Naive B cell (primary cell): ENCODE results near the gene ARHGAP25. TPM values are rescaled to one million over a fixed set of nuclear protein-coding genes. Genes with fewer than 3 reads are reported as not detected.

Source experiments
- ATAC-seq, 2 donors: fragments of 150-1000 bp; cut with Tn5 transposase; 2 replicates each; pipeline ENCODE4 v1.10.0; 2021; ENCODE audit warnings: low read depth in 2 of 2, mild to moderate bottlenecking in 2 of 2, moderate library complexity in 2 of 2
- DNase-seq: peaks from one replicate; pipeline ENCODE4 v3.0.0; 2022
- H3K27ac Mint-ChIP-seq, 6 donors: one replicate each; pipeline ENCODE4 v1.8.0; 2020 to 2022; ENCODE audit warnings: mild to moderate bottlenecking in 6 of 6, mixed read lengths in 6 of 6, moderate library complexity in 5 of 6, inconsistent platforms in 2 of 6
- H3K27me3 Mint-ChIP-seq, 3 donors: one replicate each; pipeline ENCODE4 v1.8.0; 2021 to 2022; ENCODE audit warnings: mixed read lengths in 3 of 3, mild to moderate bottlenecking in 1 of 3
- H3K36me3 Mint-ChIP-seq, 2 donors: one replicate each; pipeline ENCODE4 v1.8.0; 2020 to 2022; ENCODE audit warnings: mixed read lengths in 2 of 2, inconsistent platforms in 1 of 2, mild to moderate bottlenecking in 1 of 2
- H3K4me1 Mint-ChIP-seq, 3 donors: one replicate each; pipeline ENCODE4 v1.8.0; 2020 to 2022; ENCODE audit warnings: mixed read lengths in 3 of 3, inconsistent platforms in 1 of 3, mild to moderate bottlenecking in 1 of 3, moderate library complexity in 1 of 3
- H3K4me3 Mint-ChIP-seq, 8 donors: one replicate each; pipeline ENCODE4 v1.8.0; 2020 to 2022; ENCODE audit warnings: mild to moderate bottlenecking in 8 of 8, mixed read lengths in 8 of 8, moderate library complexity in 8 of 8, inconsistent platforms in 2 of 8
- H3K9me3 Mint-ChIP-seq, 7 donors: one replicate each; pipeline ENCODE4 v1.8.0; 2020 to 2022; ENCODE audit warnings: mixed read lengths in 7 of 7, mild to moderate bottlenecking in 5 of 7, inconsistent platforms in 2 of 7, moderate library complexity in 1 of 7
- polyA plus RNA-seq, 6 donors: library from polyadenylated mRNA; unstranded; fragments of 300-500 nt; fragmentation: Illumina TruSeq; gene quantifications; one replicate each; pipeline ENCODE4 v1.2.3, GENCODE V29; 2021; ENCODE audit warnings: low read depth in 6 of 6

ARHGAP25 gene
- polyA plus RNA-seq, 6 donors from 2014 or later, result 45.1 to 164 (median 107) TPM

DNA sequence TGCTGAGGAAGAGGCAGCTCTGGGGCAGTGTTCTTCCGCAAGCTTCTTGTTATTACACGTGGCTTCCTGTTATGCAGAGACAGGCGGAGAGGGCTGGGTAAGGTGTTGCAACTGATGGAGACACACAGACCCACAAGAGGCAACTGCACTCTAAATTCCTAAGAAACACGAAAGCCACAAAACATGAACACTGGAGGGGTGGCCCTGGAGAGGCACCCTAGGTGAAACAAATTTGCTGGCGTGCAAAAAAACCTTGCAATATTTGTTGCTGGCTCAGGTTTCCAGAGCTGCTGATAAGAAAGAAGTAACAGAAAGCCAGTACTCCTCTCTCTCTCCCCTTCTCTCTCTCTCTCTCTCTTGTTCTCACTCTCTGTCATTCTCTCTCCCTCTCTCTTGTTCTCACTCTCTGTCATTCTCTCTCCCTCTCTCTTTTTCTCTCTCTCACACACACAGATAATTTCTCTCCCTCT lies 31.8 kb downstream of the ARHGAP25 start:
- Mint-ChIP-seq H3K27me3 (no peaks in the 10 kb centered on the region), H3K4me1 (peaks cover 84 to 92% (median 85%) of the 10 kb centered on the region in 3 donors), H3K9me3 (no peaks in the 10 kb centered on the region), H3K27ac (peak overlapping the region; percentile 99 to 100 (median 100)), H3K4me3 (peak overlapping the region; percentile 71 to 93 (median 89)), H3K36me3 (no peaks in the 10 kb centered on the region)
- ATAC-seq (peak; percentile 50 to 53), DNase-seq (no peak)

DNA sequence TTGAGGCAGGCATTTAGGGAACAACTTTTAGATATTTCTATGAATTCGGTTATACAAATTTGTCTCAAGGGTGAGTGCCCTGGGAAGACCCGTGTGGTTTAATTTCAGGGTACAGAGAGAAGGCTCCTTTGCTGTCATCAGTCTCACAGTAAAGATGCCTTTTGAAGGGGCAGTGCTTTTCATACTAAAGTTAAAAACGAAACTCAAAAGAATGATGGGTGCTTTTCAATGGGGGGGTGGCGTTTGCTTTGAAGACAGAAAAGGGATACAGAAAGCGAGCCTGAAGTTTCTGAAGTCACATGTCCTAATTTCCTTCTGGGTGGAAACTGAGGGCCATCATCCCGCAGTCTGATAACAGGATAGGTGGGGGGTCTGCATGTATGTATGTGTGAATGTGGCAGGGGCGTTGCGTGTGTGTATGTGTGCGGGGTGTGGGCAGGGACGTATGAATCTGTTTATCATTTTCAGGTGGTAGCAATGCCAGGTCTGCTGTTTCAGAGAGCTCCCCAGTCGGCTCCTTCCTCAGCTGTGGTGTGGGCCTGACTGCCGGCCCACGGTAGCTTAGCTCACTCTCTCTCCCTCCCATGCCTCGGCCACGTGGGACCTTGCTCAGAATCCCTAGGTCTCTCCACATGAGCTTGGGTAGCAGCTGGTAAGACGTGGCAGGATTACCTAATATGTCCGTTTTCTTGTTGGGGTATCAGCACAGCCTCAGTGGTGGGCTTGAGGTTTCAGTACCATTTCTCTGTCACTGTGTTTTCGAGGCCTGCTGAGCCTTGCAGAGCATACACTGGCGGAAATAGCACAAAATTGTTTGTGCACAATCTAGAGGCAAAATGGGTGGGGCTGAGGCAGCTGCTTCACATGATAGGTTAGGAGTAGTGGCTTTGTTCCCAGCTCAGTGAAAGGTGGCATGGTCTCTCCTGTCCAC lies 32.7 kb downstream of the ARHGAP25 start:
- Mint-ChIP-seq H3K4me3 (peak overlapping the region; percentile 71 to 93 (median 89)), H3K9me3 (peaks cover 0 to 3% (median 0%) of the 10 kb centered on the region in 7 donors), H3K4me1 (peaks cover 84 to 92% (median 86%) of the 10 kb centered on the region in 3 donors), H3K27me3 (no peaks in the 10 kb centered on the region), H3K27ac (peak overlapping the region; percentile 99 to 100 (median 100)), H3K36me3 (no peaks in the 10 kb centered on the region)
- DNase-seq (peak; percentile 60), ATAC-seq (peak; percentile 51 to 62)

DNA sequence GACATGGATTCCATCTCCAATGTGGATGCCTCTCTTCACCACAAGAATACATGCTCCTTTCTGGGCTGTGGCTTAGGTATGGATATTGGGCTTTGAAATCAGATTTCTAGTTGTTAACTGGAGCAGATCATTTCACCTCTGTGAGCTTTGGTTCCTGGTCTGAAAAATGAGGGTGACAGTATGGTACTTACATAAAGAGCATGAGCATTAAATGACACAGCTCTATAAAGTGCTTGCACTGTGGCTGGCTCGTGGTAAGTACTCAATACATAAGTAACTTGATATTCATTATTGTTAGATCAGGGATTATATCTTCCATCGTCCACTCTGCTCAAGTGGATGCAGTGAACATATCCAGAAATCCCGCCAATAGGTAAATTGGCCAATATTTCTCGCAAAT lies 33.4 kb downstream of the ARHGAP25 start:
- no peaks in the 10 kb centered on the region for H3K36me3 Mint-ChIP-seq
- no peak for ATAC-seq
- H3K4me3 Mint-ChIP-seq, result peak overlapping the region; percentile 71 to 93 (median 89)
- peaks cover 86 to 93% (median 88%) of the 10 kb centered on the region in 3 donors for H3K4me1 Mint-ChIP-seq
- H3K27ac Mint-ChIP-seq, result peak overlapping the region; percentile 99 to 100 (median 100)
- no peak for DNase-seq
- peaks cover 0 to 3% (median 0%) of the 10 kb centered on the region in 7 donors for H3K9me3 Mint-ChIP-seq
- H3K27me3 Mint-ChIP-seq, result no peaks in the 10 kb centered on the region

DNA sequence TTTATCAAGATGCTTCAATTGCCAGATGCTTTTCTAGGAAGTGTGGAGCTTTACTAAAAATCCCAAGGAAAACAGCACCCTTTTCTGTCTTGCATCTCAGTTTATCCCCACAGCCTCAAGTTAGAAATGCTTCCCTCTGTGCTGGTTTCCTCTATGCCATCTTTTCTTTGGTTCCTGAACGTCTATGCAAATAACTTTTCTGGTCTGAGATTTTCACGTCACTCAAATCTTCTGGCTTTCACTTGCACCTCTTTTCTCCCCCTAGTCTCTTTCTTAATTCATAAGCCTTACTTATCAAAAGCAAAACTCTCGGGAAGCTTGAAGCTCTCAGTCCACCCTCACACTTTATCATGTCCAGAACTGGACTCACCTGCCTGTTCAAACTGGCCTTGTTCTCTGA lies 33.9 kb downstream of the ARHGAP25 start:
- Mint-ChIP-seq H3K36me3 (no peaks in the 10 kb centered on the region), H3K9me3 (peaks cover 0 to 3% (median 0%) of the 10 kb centered on the region in 7 donors), H3K27ac (peak overlapping the region; percentile 99 to 100 (median 100)), H3K27me3 (no peaks in the 10 kb centered on the region), H3K4me3 (peak overlapping the region; percentile 55 to 93 (median 89)), H3K4me1 (peaks cover 89 to 94% (median 91%) of the 10 kb centered on the region in 3 donors)
- ATAC-seq (peak; percentile 20 to 22), DNase-seq (peak; percentile 51)

DNA sequence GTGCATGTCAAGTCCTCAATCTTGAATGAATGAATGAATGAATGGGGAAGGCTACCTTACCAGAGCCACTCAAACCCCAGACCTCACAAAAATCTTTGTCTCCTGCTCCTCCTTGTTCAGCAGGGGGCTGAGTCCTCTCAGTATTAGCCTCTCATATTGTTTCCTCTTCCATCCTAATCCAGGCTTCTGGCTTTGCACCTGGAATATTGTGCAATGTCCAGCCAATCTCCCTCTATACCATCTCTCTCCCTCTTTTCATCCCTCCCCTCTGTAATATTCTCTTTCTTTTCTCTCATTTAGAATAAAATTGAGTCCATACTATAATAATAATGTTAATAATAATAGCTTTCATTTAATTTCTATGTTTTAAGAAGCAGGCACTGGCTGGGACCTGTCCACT lies 34.3 kb downstream of the ARHGAP25 start:
- Mint-ChIP-seq H3K27ac (peak overlapping the region; percentile 99 to 100 (median 100)), H3K4me1 (peaks cover 93 to 99% (median 96%) of the 10 kb centered on the region in 3 donors), H3K4me3 (peak overlapping the region; percentile 55 to 93 (median 89)), H3K36me3 (no peaks in the 10 kb centered on the region), H3K27me3 (no peaks in the 10 kb centered on the region), H3K9me3 (peaks cover 0 to 3% (median 0%) of the 10 kb centered on the region in 7 donors)
- DNase-seq (no peak), ATAC-seq (no peak)

DNA sequence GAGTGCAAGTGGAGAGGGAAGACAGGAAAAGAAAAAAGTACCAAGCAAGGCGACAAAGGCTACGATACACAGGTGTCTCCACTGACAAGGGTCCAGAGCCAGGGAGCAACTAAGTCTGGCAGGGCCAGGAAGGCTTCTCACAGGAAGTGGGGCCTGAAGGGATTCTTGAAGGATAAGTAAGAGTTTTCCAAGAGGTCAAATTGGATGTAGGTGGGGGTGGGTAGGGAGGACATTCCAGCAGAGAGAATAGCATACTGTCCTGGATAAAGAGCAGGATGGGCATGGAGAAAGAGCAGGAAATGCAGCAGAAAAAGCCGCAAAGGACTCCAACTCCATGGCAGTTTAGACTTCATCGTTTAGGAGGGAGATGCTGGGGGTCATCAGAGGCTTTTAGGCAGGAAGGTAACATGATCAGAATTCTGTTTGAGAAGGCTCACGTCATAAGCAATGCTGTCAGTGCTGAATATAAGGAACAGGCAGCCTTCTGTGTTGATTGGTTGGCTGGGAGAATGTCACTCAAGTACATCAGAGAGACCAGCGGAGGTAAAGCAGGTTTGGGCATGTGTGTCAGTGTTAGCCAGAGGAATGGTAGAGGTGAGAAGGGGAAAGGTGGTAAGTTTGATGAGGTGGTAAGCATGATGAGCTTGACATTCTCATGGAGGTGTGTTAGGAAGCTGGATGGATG lies 35.1 kb downstream of the ARHGAP25 start:
- Mint-ChIP-seq H3K36me3 (no peaks in the 10 kb centered on the region), H3K9me3 (peaks cover 0 to 3% (median 0%) of the 10 kb centered on the region in 7 donors), H3K27ac (peak overlapping the region; percentile 94 to 100 (median 99)), H3K4me3 (peak overlapping the region; percentile 60 to 92 (median 76)), H3K27me3 (no peaks in the 10 kb centered on the region), H3K4me1 (peaks cover 95 to 100% (median 97%) of the 10 kb centered on the region in 3 donors)
- DNase-seq (no peak), ATAC-seq (no peak)

DNA sequence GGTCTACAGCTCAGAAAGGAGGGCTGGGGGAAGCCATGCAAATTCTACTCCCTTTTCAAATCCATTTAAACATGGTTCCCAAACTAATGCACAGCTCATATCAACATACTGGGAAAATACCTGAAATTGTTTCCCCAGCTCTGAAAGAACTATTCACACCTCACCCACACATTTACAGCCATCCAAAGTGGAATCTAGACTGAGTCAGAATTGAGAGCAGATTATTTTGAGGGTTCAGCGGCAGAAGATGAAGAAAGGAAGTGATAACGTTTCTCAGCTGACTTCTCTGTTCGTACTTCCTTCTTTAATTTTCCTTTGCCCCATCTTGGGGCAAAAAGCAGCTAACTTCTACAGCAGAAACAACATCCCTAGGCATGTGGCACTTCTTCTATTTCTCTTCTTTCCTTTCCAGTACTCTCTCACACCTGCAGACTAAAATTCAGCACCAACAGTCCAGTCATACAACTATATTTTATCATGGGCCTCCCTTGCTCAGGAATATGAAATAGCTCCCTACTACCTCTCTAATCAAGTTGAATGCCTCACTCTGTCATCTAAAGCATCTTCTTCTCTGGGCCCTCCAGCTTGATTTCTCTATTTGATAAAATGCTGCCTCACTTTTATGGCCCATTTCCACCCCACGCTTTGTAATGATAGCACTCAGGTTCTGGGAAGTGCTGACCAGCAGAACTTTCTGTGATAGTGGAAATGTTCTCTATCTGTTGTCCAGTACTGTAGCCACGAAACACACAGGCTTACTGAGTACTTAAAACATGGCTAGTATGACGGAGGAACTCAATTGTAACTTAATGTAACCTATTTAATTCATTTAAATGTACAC lies 35.9 kb downstream of the ARHGAP25 start:
- ATAC-seq (peak; percentile 9 to 20), DNase-seq (peak; percentile 68)
- Mint-ChIP-seq H3K36me3 (peaks cover 0 to 4% of the 10 kb centered on the region in 2 donors), H3K27me3 (no peaks in the 10 kb centered on the region), H3K9me3 (peaks cover 0 to 3% (median 0%) of the 10 kb centered on the region in 7 donors), H3K27ac (peak overlapping the region; percentile 94 to 100 (median 99)), H3K4me3 (peak overlapping the region; percentile 60 to 92 (median 75)), H3K4me1 (peaks cover 92 to 98% (median 97%) of the 10 kb centered on the region in 3 donors)

DNA sequence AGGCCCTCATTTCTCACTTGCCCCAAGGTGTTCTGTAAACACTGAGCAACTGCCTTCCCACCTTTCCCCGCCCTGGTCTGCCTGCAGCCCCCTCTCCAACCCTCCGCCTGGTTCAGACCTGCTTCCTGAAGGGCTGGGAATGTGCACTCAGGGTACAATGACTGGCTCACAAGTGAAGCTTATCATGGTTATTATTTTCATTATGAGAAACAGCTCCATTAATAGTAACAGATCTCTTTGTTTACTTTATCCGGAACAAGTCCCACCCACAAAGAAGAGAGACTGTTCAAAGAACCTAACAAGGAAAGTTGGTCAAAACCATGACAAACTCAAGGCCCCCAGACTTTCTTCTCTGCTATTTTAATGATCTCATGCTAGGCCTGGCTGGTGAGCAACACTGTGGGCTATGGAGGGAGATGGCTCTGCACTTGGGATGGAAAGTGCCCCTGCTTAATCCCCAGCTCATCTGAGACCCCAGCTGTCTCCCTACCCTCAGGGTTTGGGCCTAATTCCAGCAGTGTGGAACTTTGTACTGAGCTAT lies 36.7 kb downstream of the ARHGAP25 start:
- peaks cover 95 to 97% (median 97%) of the 10 kb centered on the region in 3 donors for H3K4me1 Mint-ChIP-seq
- H3K9me3 Mint-ChIP-seq, result peaks cover 0 to 3% (median 0%) of the 10 kb centered on the region in 7 donors
- DNase-seq, result no peak
- H3K27me3 Mint-ChIP-seq, result no peaks in the 10 kb centered on the region
- H3K4me3 Mint-ChIP-seq, result peak overlapping the region; percentile 59 to 92 (median 74)
- peaks cover 7 to 12% of the 10 kb centered on the region in 2 donors for H3K36me3 Mint-ChIP-seq
- peak overlapping the region; percentile 94 to 100 (median 99) for H3K27ac Mint-ChIP-seq
- ATAC-seq, result no peak

DNA sequence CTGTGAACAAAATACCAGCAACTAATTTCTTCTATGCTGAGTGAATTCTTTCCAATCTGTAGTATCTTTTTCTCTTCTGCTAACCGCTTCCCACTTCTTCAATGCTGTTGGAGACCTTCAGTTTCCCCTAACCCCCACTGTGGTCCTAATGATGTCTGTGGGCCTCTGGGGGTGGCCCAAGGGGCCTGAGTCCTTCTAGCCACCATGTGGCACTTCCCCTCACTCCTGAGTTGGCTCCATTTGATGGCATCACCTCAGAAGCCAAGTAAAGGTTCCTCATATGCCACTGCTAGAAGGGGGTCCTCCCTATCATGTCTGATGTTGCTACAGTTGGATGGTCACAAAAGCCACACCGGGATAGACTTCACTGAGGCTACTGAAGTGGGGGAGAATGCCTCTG lies 37.5 kb downstream of the ARHGAP25 start:
- Mint-ChIP-seq H3K9me3 (peaks cover 0 to 3% (median 0%) of the 10 kb centered on the region in 7 donors), H3K27ac (peak overlapping the region; percentile 94 to 100 (median 99)), H3K4me3 (peak overlapping the region; percentile 66 to 94 (median 88)), H3K36me3 (peaks cover 15 to 20% of the 10 kb centered on the region in 2 donors), H3K27me3 (no peaks in the 10 kb centered on the region), H3K4me1 (peaks cover 95 to 97% (median 97%) of the 10 kb centered on the region in 3 donors)
- ATAC-seq (no peak), DNase-seq (no peak)

DNA sequence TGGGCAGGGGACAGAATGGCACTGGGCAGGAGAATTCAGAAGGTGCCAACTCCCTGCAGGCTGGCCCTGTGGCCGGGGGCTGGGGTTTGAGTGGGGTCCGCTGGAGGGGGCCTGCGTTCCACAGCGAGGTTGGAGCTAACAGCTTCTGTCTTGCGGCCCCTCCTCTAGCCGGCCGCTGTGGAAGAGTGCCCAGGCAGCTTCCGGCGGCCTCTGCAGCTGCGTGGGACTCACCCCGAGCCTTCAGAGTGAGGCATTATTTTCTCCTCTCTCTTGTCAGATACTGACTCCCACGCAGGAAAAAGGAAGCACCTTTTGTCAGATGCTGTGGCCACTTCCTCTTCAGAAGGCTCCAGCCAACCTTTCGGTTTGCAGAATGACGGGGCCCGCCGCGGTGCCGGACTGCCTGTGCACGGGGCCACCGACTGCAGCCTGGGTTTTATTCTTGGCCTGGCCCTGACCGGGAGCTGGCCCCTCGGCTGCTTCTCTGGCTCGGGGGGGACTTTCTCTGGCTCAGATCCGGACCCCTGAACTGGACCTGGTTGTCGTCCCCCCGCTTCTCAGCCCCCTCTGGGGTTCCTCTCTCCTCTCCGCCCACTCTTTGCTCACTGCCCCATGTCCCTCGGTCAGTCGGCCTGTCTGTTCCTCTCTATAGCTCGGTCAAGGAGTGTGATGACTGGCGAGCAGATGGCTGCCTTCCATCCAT lies 40.1 kb downstream of the ARHGAP25 start:
- peaks cover 17 to 25% of the 10 kb centered on the region in 2 donors for H3K36me3 Mint-ChIP-seq
- peaks cover 82 to 85% (median 84%) of the 10 kb centered on the region in 3 donors for H3K4me1 Mint-ChIP-seq
- peaks cover 0 to 3% (median 0%) of the 10 kb centered on the region in 7 donors for H3K9me3 Mint-ChIP-seq
- DNase-seq, result peak; percentile 92
- no peaks in the 10 kb centered on the region for H3K27me3 Mint-ChIP-seq
- peak overlapping the region; percentile 99 to 100 (median 99) for H3K27ac Mint-ChIP-seq
- H3K4me3 Mint-ChIP-seq, result peak overlapping the region; percentile 89 to 97 (median 92)
- ATAC-seq, result peak; percentile 83 to 84

DNA sequence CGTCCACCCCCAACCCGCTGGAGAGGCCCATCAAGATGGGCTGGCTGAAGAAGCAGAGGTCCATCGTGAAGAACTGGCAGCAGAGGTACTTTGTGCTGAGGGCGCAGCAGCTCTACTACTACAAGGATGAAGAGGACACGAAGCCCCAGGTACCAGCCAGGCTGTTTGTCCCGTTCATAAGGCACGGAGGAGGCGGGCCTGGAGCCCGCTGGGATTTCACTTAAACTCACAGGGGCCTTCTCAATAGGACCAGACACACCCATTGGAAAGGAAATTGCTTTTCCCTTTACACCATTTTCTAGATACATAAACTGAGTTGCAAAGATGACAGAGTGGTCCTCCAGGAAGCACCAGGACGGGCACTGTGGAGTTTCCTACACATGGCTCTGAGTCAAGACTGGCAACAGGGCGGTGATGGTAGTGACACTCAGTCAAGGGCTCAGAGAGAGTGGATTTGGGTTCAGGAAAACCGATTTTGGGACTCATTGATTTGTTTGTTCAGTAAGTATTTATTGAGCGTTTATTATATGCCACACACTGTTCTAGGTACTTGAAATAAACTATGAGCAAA lies 40.7 kb downstream of the ARHGAP25 start:
- peaks cover 80 to 85% (median 83%) of the 10 kb centered on the region in 3 donors for H3K4me1 Mint-ChIP-seq
- peak overlapping the region; percentile 89 to 97 (median 92) for H3K4me3 Mint-ChIP-seq
- H3K27me3 Mint-ChIP-seq, result no peaks in the 10 kb centered on the region
- ATAC-seq, result no peak
- DNase-seq, result no peak
- H3K9me3 Mint-ChIP-seq, result peaks cover 0 to 3% (median 0%) of the 10 kb centered on the region in 7 donors
- H3K36me3 Mint-ChIP-seq, result peaks cover 17 to 31% of the 10 kb centered on the region in 2 donors
- peak overlapping the region; percentile 99 to 100 (median 99) for H3K27ac Mint-ChIP-seq
